SK-N-SH treated with all-trans-retinoic acid at 6 μM for 48 hours (cell line): ENCODE measurements around the gene FPR1.

Experiments used
- CREB5 ChIP-seq: fragments of 250-450 bp; sonication (Bioruptor Pico); IDR thresholded peaks from 2 replicates; pipeline ENCODE4 v1.5.1; 2020; ENCODE audit warnings: low read depth, mild to moderate bottlenecking, moderate library complexity
- GLIS3 ChIP-seq: fragments of 250-450 bp; sonication (Bioruptor Pico); IDR thresholded peaks from 2 replicates; pipeline ENCODE4 v1.5.0; 2020; ENCODE audit warnings: mild to moderate bottlenecking, moderate library complexity
- PATZ1 ChIP-seq: fragments of 250-450 bp; sonication (Bioruptor Pico); IDR thresholded peaks from 2 replicates; pipeline ENCODE4 v1.8.0; 2020; ENCODE audit warnings: mild to moderate bottlenecking, moderate library complexity, borderline replicate concordance
- POU6F1 ChIP-seq: fragments of 250-450 bp; sonication (Bioruptor Pico); IDR thresholded peaks from 2 replicates; pipeline ENCODE4 v1.8.0; 2021; ENCODE audit warnings: low read depth, mild to moderate bottlenecking, moderate library complexity, borderline replicate concordance
- PPARA ChIP-seq: fragments of 250-450 bp; sonication (Bioruptor Pico); IDR thresholded peaks from 2 replicates; pipeline ENCODE4 v1.5.0; 2020; ENCODE audit warnings: mild to moderate bottlenecking, borderline replicate concordance
- RARB ChIP-seq: fragments of 250-450 bp; sonication (Bioruptor Pico); IDR thresholded peaks from 2 replicates; pipeline ENCODE4 v1.8.0; 2021; ENCODE audit warnings: mild to moderate bottlenecking, moderate library complexity
- SNAI2 ChIP-seq: fragments of 250-450 bp; sonication (Bioruptor Pico); IDR thresholded peaks from 2 replicates; pipeline ENCODE4 v1.5.0; 2020; ENCODE audit warnings: mild to moderate bottlenecking, moderate library complexity
- TOX ChIP-seq: fragments of 250-450 bp; sonication (Bioruptor Pico); IDR thresholded peaks from 2 replicates; pipeline ENCODE4 v1.8.0; 2021; ENCODE audit warnings: mild to moderate bottlenecking, moderate library complexity, borderline replicate concordance
- TSHZ2 ChIP-seq: fragments of 250-450 bp; sonication (Bioruptor Pico); IDR thresholded peaks from 2 replicates; pipeline ENCODE4 v1.5.0; 2020; ENCODE audit warnings: mild to moderate bottlenecking, moderate library complexity
- ZFP30 ChIP-seq: fragments of 450-650 bp; formaldehyde crosslinking; IDR thresholded peaks from 2 replicates; pipeline ENCODE4 v1.5.0; 2022; ENCODE audit warnings: mild to moderate bottlenecking, moderate library complexity
- ZNF8 ChIP-seq: fragments of 450-650 bp; formaldehyde crosslinking; IDR thresholded peaks from 2 replicates; pipeline ENCODE4 v1.5.0; 2020; ENCODE audit warnings: mild to moderate bottlenecking, moderate library complexity

- TF ChIP-seq RARB (CRISPR knock-in tag) (no peak), PATZ1 (no peak), PPARA (CRISPR knock-in tag) (no peak), ZFP30 (CRISPR knock-in tag) (no peak), TSHZ2 (CRISPR knock-in tag) (no peak), SNAI2 (CRISPR knock-in tag) (no peak), POU6F1 (no peak), TOX (CRISPR knock-in tag) (no peak), CREB5 (CRISPR knock-in tag) (no peak), GLIS3 (CRISPR knock-in tag) (no peak), ZNF8 (CRISPR knock-in tag) (no peak)
Observed at GRCh38 chr19:51799774-51800472, 48.2 kb upstream of the FPR1 start.
